HCT116 (cell line): ENCODE results near the gene SULT1A1. TPM values are rescaled to one million over a fixed set of nuclear protein-coding genes. Genes with fewer than 3 reads are reported as not detected.

ENCODE experiments used
- ATAC-seq: fragments of 200-7000 bp; cut with Tn5 transposase; 2 replicates; pipeline ENCODE4 v1.9.1; 2020; ENCODE audit warnings: mild to moderate bottlenecking, moderate library complexity
- BruUV-seq: library from RNA; stranded (reverse); fragments of 400-500 nt; replicated peaks from 2 replicates; lab custom pipeline; 2021; lab: Mats Ljungman, UMichigan
- CTCF ChIA-PET: fragments of 300-600 bp; sonication (Branson Sonifier 250); formaldehyde crosslinking; loops from one replicate; lab custom pipeline; 2021; ENCODE audit warnings: antibody characterized with exemption; lab: Charles Lee
- POLR2A ChIA-PET: fragments of 300-600, 350-600 bp; sonication (Branson Sonifier 250); formaldehyde crosslinking; loops from one replicate; lab custom pipeline; 2021; ENCODE audit warnings: antibody characterized with exemption; lab: Charles Lee
- RAD21 ChIA-PET, 2 experiments: fragments of 300-600 bp; sonication (Branson Sonifier 250); formaldehyde crosslinking; loops; one replicate each; lab custom pipeline; 2023; ENCODE audit warnings: low total read pairs in 2 of 2; ENCODE audit not compliant: uncharacterized antibody in 2 of 2, unreplicated experiment in 2 of 2, low non-redundant PET in 1 of 2; lab: Charles Lee
- DNase-seq: peaks from one replicate; pipeline ENCODE4 v3.0.0-alpha.2; 2010; ENCODE audit warnings: low read depth, low spot score
- H2AFZ ChIP-seq: fragments of 200-600 bp; shearing (Covaris generic), sonication (generic); 2 replicates; pipeline ENCODE4 v1.6.1; 2017; ENCODE audit warnings: low read depth, mixed run types, mixed read lengths, antibody characterized with exemption, low read length; ENCODE audit not compliant: poor library complexity, severe bottlenecking
- H3K27ac ChIP-seq: 2 replicates; pipeline ENCODE4 v1.5.1; 2012; ENCODE audit warnings: low read depth, low read length
- H3K27me3 ChIP-seq: fragments of 200-600 bp; sonication (generic); 2 replicates; pipeline ENCODE4 v1.6.1; 2016; ENCODE audit warnings: mixed run types, low read length, mixed read lengths; ENCODE audit not compliant: insufficient read depth
- H3K36me3 ChIP-seq, 2 experiments: fragments of 200-500 bp in 1 of 2; fragments of 200-600 bp in 1 of 2; sonication (Bioruptor generic) in 1 of 2; sonication (generic) in 1 of 2; 2 replicates each; pipeline versions ENCODE4 v1.5.1 to v1.6.1; 2014 to 2016; ENCODE audit warnings: low read length in 2 of 2, inconsistent platforms in 1 of 2, mixed read lengths in 1 of 2, mixed run types in 1 of 2; ENCODE audit not compliant: insufficient read depth in 2 of 2, control insufficient read depth in 1 of 2
- H3K4me1 ChIP-seq, 2 experiments: fragments of 200-600 bp in 1 of 2; sonication (generic) in 1 of 2; 2 replicates each; pipeline versions ENCODE4 v1.5.1 to v1.6.1; 2012 to 2017; ENCODE audit warnings: low read length in 2 of 2, inconsistent platforms in 1 of 2, mild to moderate bottlenecking in 1 of 2, mixed read lengths in 1 of 2, mixed run types in 1 of 2, moderate library complexity in 1 of 2; ENCODE audit not compliant: insufficient read depth in 2 of 2, control insufficient read depth in 1 of 2
- H3K4me2 ChIP-seq: fragments of 200-600 bp; sonication (generic); 2 replicates; pipeline ENCODE4 v1.6.1; 2017; ENCODE audit warnings: mixed run types, low read length, mixed read lengths
- H3K4me3 ChIP-seq, 2 experiments: fragments of 200-600 bp in 1 of 2; sonication (generic) in 1 of 2; replicated peaks in 1 of 2; 2 replicates each; pipeline ENCODE4 v1.5.1; 2011 to 2016; ENCODE audit warnings: low read length in 2 of 2, control low read depth in 1 of 2, low read depth in 1 of 2, mild to moderate bottlenecking in 1 of 2, mixed read lengths in 1 of 2, mixed run types in 1 of 2
- H3K79me2 ChIP-seq: fragments of 200-600 bp; sonication (generic); 2 replicates; pipeline ENCODE4 v1.6.1; 2017; ENCODE audit warnings: mild to moderate bottlenecking, mixed run types, low read length, moderate library complexity, mixed read lengths; ENCODE audit not compliant: insufficient read depth
- H3K9ac ChIP-seq: fragments of 200-600 bp; sonication (generic); 2 replicates; pipeline ENCODE4 v1.6.1; 2016; ENCODE audit warnings: low read length, mixed read lengths
- H3K9me2 ChIP-seq: fragments of 200-600 bp; sonication (generic), shearing (Covaris generic); 2 replicates; pipeline ENCODE4 v1.6.1; 2017; ENCODE audit warnings: mixed run types, mild to moderate bottlenecking, moderate library complexity; ENCODE audit not compliant: insufficient read depth
- H3K9me3 ChIP-seq, 2 experiments: fragments of 200-500 bp in 1 of 2; fragments of 200-600 bp in 1 of 2; sonication (Bioruptor generic) in 1 of 2; sonication (generic) in 1 of 2; 2 replicates each; pipeline ENCODE4 v1.6.1; 2014 to 2017; ENCODE audit warnings: low read length in 2 of 2, mixed read lengths in 2 of 2, inconsistent platforms in 1 of 2, low read depth in 1 of 2, mild to moderate bottlenecking in 1 of 2, mixed run types in 1 of 2, moderate library complexity in 1 of 2; ENCODE audit not compliant: control insufficient read depth in 1 of 2, insufficient read depth in 1 of 2
- H4K20me1 ChIP-seq: fragments of 200-600 bp; sonication (generic), shearing (Covaris generic); 2 replicates; pipeline ENCODE4 v1.6.1; 2017; ENCODE audit warnings: mixed run types, mild to moderate bottlenecking, moderate library complexity; ENCODE audit not compliant: insufficient read depth
- CBX3 ChIP-seq: IDR thresholded peaks from 2 replicates; pipeline ENCODE4 v1.6.1; 2012; ENCODE audit warnings: low read depth
- EGR1 ChIP-seq: IDR thresholded peaks from 2 replicates; pipeline ENCODE4 v1.6.1; 2012; ENCODE audit warnings: low read depth
- ELF1 ChIP-seq: IDR thresholded peaks from 2 replicates; pipeline ENCODE4 v1.6.1; 2012; ENCODE audit warnings: low read depth, borderline replicate concordance
- EZH2 ChIP-seq: fragments of 200-600 bp; sonication (generic); IDR thresholded peaks from 2 replicates; pipeline ENCODE4 v1.6.1; 2017; ENCODE audit warnings: antibody characterized with exemption, mixed run types
- FOSL1 ChIP-seq: IDR thresholded peaks from 2 replicates; pipeline ENCODE4 v1.6.1; 2012; ENCODE audit warnings: low read depth
- JUND ChIP-seq: IDR thresholded peaks from 2 replicates; pipeline ENCODE4 v1.6.1; 2012
- POLR2A ChIP-seq: IDR thresholded peaks from 2 replicates; pipeline ENCODE4 v1.7.0; 2011; ENCODE audit warnings: borderline replicate concordance; ENCODE audit not compliant: insufficient read depth, insufficient read length; ENCODE audit errors: extremely low read depth
- RAD21 ChIP-seq: IDR thresholded peaks from 2 replicates; pipeline ENCODE4 v1.6.1; 2012; ENCODE audit warnings: low read depth, mild to moderate bottlenecking
- SIN3A ChIP-seq: IDR thresholded peaks from 2 replicates; pipeline ENCODE4 v1.6.1; 2012; ENCODE audit warnings: low read depth
- SRF ChIP-seq: IDR thresholded peaks from 2 replicates; pipeline ENCODE4 v1.6.1; 2012; ENCODE audit warnings: low read depth
- YY1 ChIP-seq: IDR thresholded peaks from 2 replicates; pipeline ENCODE4 v1.6.1; 2011; ENCODE audit warnings: low read length, low read depth, moderate library complexity, mild to moderate bottlenecking; ENCODE audit not compliant: insufficient replicate concordance; ENCODE audit errors: extremely low read depth
- intact Hi-C: fragments of 100-400 bp; cut with micrococcal nuclease; formaldehyde crosslinking; loops from 2 replicates; pipeline ENCODE4 v1.10.0; 2022
- total RNA-seq: library from RNA; stranded (reverse); gene quantifications from one replicate; pipeline ENCODE4 v1.2.1, GENCODE V29; 2021; ENCODE audit not compliant: unreplicated experiment
- TF ChIP-seq, protein P1 (sequence below): IDR thresholded peaks from 2 replicates; pipeline ENCODE4 v1.6.1; 2012; ENCODE audit warnings: low read depth
- TF ChIP-seq, protein P2 (sequence below): IDR thresholded peaks from 2 replicates; pipeline ENCODE4 v1.6.1; 2012
- TF ChIP-seq, protein P3 (sequence below), 3 experiments: fragments of 200-600 bp in 1 of 3; sonication (generic) in 1 of 3; IDR thresholded peaks in 2 of 3; conservative IDR thresholded peaks in 1 of 3; 2 replicates each; pipeline ENCODE4 v1.5.1; 2012 to 2017; ENCODE audit warnings: low read depth in 2 of 3, low read length in 2 of 3, antibody characterized with exemption in 1 of 3, borderline replicate concordance in 1 of 3, control low read depth in 1 of 3, mild to moderate bottlenecking in 1 of 3, mixed read lengths in 1 of 3, mixed run types in 1 of 3, moderate library complexity in 1 of 3; ENCODE audit not compliant: insufficient read depth in 1 of 3
- TF ChIP-seq, protein P4 (sequence below): IDR thresholded peaks from 2 replicates; pipeline ENCODE4 v1.6.1; 2011; ENCODE audit warnings: mild to moderate bottlenecking, low read length, moderate library complexity; ENCODE audit not compliant: insufficient replicate concordance; ENCODE audit errors: extremely low read depth

Gene SULT1A1
- total RNA-seq, 1 experiment from 2014 or later = 23.1 TPM

GRCh38 chr16:28561557-28562187 lies 48.2 kb downstream of the SULT1A1 start:
- Histone ChIP-seq H3K9me2 (no peaks in the 10 kb centered on the region), H3K79me2 (no peaks in the 10 kb centered on the region), H4K20me1 (no peaks in the 10 kb centered on the region), H3K4me3 (no peak overlapping the region), H2AFZ (no peak overlapping the region), H3K27me3 (no peaks in the 10 kb centered on the region), H3K36me3 (no peaks in the 10 kb centered on the region; a peak in 1 of 4 replicates), H3K9ac (no peak overlapping the region), H3K4me1 (no peaks in the 10 kb centered on the region), H3K9me3 (peaks cover 0 to 1% of the 10 kb centered on the region in 2 experiments; a peak in 1 of 4 replicates), H3K4me2 (no peak overlapping the region), H3K27ac (no peak overlapping the region)
- ChIA-PET RAD21 (no interaction called here), CTCF (no interaction called here), POLR2A (no interaction called here)
- DNase-seq = no peak
- no TSS peak for BruUV-seq
- TF ChIP-seq RAD21 (no peak), JUND (no peak), EZH2 (no peak), SIN3A (no peak), YY1 (no peak), EGR1 (no peak), FOSL1 (no peak), CBX3 (no peak), POLR2A (no peak), ELF1 (no peak), SRF (no peak)
- TF ChIP-seq, protein P1, sequence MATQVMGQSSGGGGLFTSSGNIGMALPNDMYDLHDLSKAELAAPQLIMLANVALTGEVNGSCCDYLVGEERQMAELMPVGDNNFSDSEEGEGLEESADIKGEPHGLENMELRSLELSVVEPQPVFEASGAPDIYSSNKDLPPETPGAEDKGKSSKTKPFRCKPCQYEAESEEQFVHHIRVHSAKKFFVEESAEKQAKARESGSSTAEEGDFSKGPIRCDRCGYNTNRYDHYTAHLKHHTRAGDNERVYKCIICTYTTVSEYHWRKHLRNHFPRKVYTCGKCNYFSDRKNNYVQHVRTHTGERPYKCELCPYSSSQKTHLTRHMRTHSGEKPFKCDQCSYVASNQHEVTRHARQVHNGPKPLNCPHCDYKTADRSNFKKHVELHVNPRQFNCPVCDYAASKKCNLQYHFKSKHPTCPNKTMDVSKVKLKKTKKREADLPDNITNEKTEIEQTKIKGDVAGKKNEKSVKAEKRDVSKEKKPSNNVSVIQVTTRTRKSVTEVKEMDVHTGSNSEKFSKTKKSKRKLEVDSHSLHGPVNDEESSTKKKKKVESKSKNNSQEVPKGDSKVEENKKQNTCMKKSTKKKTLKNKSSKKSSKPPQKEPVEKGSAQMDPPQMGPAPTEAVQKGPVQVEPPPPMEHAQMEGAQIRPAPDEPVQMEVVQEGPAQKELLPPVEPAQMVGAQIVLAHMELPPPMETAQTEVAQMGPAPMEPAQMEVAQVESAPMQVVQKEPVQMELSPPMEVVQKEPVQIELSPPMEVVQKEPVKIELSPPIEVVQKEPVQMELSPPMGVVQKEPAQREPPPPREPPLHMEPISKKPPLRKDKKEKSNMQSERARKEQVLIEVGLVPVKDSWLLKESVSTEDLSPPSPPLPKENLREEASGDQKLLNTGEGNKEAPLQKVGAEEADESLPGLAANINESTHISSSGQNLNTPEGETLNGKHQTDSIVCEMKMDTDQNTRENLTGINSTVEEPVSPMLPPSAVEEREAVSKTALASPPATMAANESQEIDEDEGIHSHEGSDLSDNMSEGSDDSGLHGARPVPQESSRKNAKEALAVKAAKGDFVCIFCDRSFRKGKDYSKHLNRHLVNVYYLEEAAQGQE = no peak
- TF ChIP-seq, protein P2, sequence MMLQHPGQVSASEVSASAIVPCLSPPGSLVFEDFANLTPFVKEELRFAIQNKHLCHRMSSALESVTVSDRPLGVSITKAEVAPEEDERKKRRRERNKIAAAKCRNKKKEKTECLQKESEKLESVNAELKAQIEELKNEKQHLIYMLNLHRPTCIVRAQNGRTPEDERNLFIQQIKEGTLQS = no peak
- TF ChIP-seq, protein P3, sequence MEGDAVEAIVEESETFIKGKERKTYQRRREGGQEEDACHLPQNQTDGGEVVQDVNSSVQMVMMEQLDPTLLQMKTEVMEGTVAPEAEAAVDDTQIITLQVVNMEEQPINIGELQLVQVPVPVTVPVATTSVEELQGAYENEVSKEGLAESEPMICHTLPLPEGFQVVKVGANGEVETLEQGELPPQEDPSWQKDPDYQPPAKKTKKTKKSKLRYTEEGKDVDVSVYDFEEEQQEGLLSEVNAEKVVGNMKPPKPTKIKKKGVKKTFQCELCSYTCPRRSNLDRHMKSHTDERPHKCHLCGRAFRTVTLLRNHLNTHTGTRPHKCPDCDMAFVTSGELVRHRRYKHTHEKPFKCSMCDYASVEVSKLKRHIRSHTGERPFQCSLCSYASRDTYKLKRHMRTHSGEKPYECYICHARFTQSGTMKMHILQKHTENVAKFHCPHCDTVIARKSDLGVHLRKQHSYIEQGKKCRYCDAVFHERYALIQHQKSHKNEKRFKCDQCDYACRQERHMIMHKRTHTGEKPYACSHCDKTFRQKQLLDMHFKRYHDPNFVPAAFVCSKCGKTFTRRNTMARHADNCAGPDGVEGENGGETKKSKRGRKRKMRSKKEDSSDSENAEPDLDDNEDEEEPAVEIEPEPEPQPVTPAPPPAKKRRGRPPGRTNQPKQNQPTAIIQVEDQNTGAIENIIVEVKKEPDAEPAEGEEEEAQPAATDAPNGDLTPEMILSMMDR (IDR thresholded peaks at IDR 0.05 in 2 of 3, conservative IDR thresholded peaks at IDR 0.05 in 1 of 3; ENCODE audit: borderline replicate concordance in 1 of 3, insufficient read depth in 1 of 3, low read depth in 2 of 3, low read length in 2 of 3) = no peak
- TF ChIP-seq, protein P4, sequence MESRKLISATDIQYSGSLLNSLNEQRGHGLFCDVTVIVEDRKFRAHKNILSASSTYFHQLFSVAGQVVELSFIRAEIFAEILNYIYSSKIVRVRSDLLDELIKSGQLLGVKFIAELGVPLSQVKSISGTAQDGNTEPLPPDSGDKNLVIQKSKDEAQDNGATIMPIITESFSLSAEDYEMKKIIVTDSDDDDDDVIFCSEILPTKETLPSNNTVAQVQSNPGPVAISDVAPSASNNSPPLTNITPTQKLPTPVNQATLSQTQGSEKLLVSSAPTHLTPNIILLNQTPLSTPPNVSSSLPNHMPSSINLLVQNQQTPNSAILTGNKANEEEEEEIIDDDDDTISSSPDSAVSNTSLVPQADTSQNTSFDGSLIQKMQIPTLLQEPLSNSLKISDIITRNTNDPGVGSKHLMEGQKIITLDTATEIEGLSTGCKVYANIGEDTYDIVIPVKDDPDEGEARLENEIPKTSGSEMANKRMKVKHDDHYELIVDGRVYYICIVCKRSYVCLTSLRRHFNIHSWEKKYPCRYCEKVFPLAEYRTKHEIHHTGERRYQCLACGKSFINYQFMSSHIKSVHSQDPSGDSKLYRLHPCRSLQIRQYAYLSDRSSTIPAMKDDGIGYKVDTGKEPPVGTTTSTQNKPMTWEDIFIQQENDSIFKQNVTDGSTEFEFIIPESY = no peak
- ATAC-seq = no peak
- intact Hi-C loops = no loop called here
